HepG2 (cell line): Measurements from ENCODE around the gene PIK3R4. TPM values are rescaled to one million over a fixed set of nuclear protein-coding genes. Genes with fewer than 3 reads are reported as not detected.

Experiments used
- ATF7-NPFF ChIP-seq: sonication (generic); formaldehyde crosslinking; IDR thresholded peaks from 2 replicates; pipeline ENCODE4 v1.8.1; 2023; ENCODE audit warnings: mild to moderate bottlenecking, low read depth, missing genetic modification reagents, moderate library complexity
- CC2D1A ChIP-seq: sonication (generic); formaldehyde crosslinking; IDR thresholded peaks from 2 replicates; pipeline ENCODE4 v1.8.1; 2023; ENCODE audit warnings: mild to moderate bottlenecking, missing genetic modification reagents
- CHD2 ChIP-seq: IDR thresholded peaks from 2 replicates; pipeline ENCODE4 v1.6.1; 2011; ENCODE audit warnings: low read depth, low read length, improper control_type of control experiment
- ETV6 ChIP-seq: sonication (generic); formaldehyde crosslinking; conservative IDR thresholded peaks from 2 replicates; pipeline ENCODE4 v1.4.0; 2020; ENCODE audit warnings: missing genetic modification reagents
- HDAC6 ChIP-seq: fragments of 200-600 bp; sonication (generic); IDR thresholded peaks from 2 replicates; pipeline ENCODE4 v1.7.0; 2017; ENCODE audit warnings: mild to moderate bottlenecking, antibody characterized with exemption, low read length, low read depth
- HNF4G ChIP-seq, 2 experiments: sonication (generic) in 1 of 2; formaldehyde crosslinking in 1 of 2; IDR thresholded peaks; 2 replicates each; pipeline versions ENCODE4 v1.4.0 to v1.6.1; 2011 to 2020; ENCODE audit warnings: borderline replicate concordance in 2 of 2, low read depth in 2 of 2, mild to moderate bottlenecking in 2 of 2, low read length in 1 of 2, missing genetic modification reagents in 1 of 2, moderate library complexity in 1 of 2
- KMT2B ChIP-seq: IDR thresholded peaks from 2 replicates; pipeline ENCODE4 v1.6.1; 2016; ENCODE audit warnings: missing genetic modification reagents, missing compliant biosample characterization
- PCBP1 ChIP-seq: fragments of 200-400 bp; formaldehyde crosslinking; IDR thresholded peaks from 2 replicates; pipeline ENCODE4 v1.6.1; 2017; ENCODE audit warnings: mild to moderate bottlenecking, low read depth, low read length, borderline replicate concordance
- PPARG ChIP-seq: conservative IDR thresholded peaks from 2 replicates; pipeline ENCODE4 v1.6.1; 2016; ENCODE audit warnings: missing biosample characterization, missing genetic modification reagents
- RORA ChIP-seq: sonication (generic); formaldehyde crosslinking; IDR thresholded peaks from 2 replicates; pipeline ENCODE4 v1.5.0; 2020; ENCODE audit warnings: mild to moderate bottlenecking, missing genetic modification reagents, moderate library complexity
- SIN3B ChIP-seq: fragments of 150-350 bp; IDR thresholded peaks from 2 replicates; pipeline ENCODE4 v1.6.1; 2014; ENCODE audit warnings: low read length
- TARDBP ChIP-seq: sonication (generic); formaldehyde crosslinking; IDR thresholded peaks from 2 replicates; pipeline ENCODE4 v1.8.0; 2022; ENCODE audit warnings: mild to moderate bottlenecking, missing genetic modification reagents
- THYN1 ChIP-seq: sonication (generic); formaldehyde crosslinking; IDR thresholded peaks from 2 replicates; pipeline ENCODE4 v1.8.1; 2023; ENCODE audit warnings: low read depth, mild to moderate bottlenecking, moderate library complexity, missing genetic modification reagents, borderline replicate concordance
- ZMYM4 ChIP-seq: sonication (generic); formaldehyde crosslinking; IDR thresholded peaks from 2 replicates; pipeline ENCODE4 v1.8.1; 2023; ENCODE audit warnings: mild to moderate bottlenecking, missing genetic modification reagents
- ZNF101 ChIP-seq: sonication (generic); formaldehyde crosslinking; IDR thresholded peaks from 2 replicates; pipeline ENCODE4 v1.4.0; 2020; ENCODE audit warnings: mild to moderate bottlenecking, low read depth, missing genetic modification reagents, borderline replicate concordance
- ZNF207 ChIP-seq: fragments of 450-650 bp; IDR thresholded peaks from 2 replicates; pipeline ENCODE4 v1.6.1; 2016; ENCODE audit warnings: antibody characterized with exemption, borderline replicate concordance
- ZNF263 ChIP-seq: sonication (generic); formaldehyde crosslinking; IDR thresholded peaks from 2 replicates; pipeline ENCODE4 v1.4.0; 2020; ENCODE audit warnings: missing genetic modification reagents
- ZNF34 ChIP-seq: sonication (generic); formaldehyde crosslinking; IDR thresholded peaks from 2 replicates; pipeline ENCODE4 v1.4.0; 2020; ENCODE audit warnings: mild to moderate bottlenecking, missing genetic modification reagents, borderline replicate concordance
- ZNF619 ChIP-seq: sonication (generic); formaldehyde crosslinking; IDR thresholded peaks from 2 replicates; pipeline ENCODE4 v1.4.0; 2020; ENCODE audit warnings: mild to moderate bottlenecking, missing genetic modification reagents
- ZNF720 ChIP-seq: sonication (generic); formaldehyde crosslinking; IDR thresholded peaks from 2 replicates; pipeline ENCODE4 v1.4.0; 2020; ENCODE audit warnings: missing genetic modification reagents
- ZNF737 ChIP-seq: sonication (generic); formaldehyde crosslinking; IDR thresholded peaks from 2 replicates; pipeline ENCODE4 v1.5.0; 2020; ENCODE audit warnings: missing genetic modification reagents, mild to moderate bottlenecking, borderline replicate concordance
- ZNF878 ChIP-seq: sonication (generic); formaldehyde crosslinking; IDR thresholded peaks from 2 replicates; pipeline ENCODE4 v1.8.1; 2023; ENCODE audit warnings: mild to moderate bottlenecking, missing genetic modification reagents, moderate library complexity
- polyA plus RNA-seq, 8 experiments: library from polyadenylated mRNA; depleted of rRNA in 3 of 8; stranded (reverse) in 7 of 8; unstranded in 1 of 8; fragments of >200 nt; fragmentation: Illumina TruSeq in 4 of 8; extraction: Trizol in 4 of 8; gene quantifications; 2 replicates each; pipeline versions ENCODE4 v1.2.1 to v1.2.3, GENCODE V29; 2011 to 2016; ENCODE audit warnings: low read depth in 4 of 8, missing spikeins in 1 of 8, mixed read lengths in 1 of 8; ENCODE audit not compliant: insufficient read depth in 1 of 8
- total RNA-seq, 5 experiments: library from RNA; depleted of rRNA; stranded (reverse); fragments of >200 nt; fragmentation: Illumina TruSeq; extraction: Trizol; gene quantifications; 2 replicates each; pipeline ENCODE4 v1.2.3, GENCODE V29; 2016; ENCODE audit warnings: low read depth in 1 of 5
- TF ChIP-seq, protein P1 (sequence below): sonication (generic); formaldehyde crosslinking; conservative IDR thresholded peaks from 2 replicates; pipeline ENCODE4 v1.4.0; 2020; ENCODE audit warnings: missing genetic modification reagents
- TF ChIP-seq, protein P2 (sequence below): sonication (generic); formaldehyde crosslinking; IDR thresholded peaks from 2 replicates; pipeline ENCODE4 v1.5.1; 2020; ENCODE audit warnings: missing genetic modification reagents, mild to moderate bottlenecking, borderline replicate concordance
- TF ChIP-seq, protein P3 (sequence below): IDR thresholded peaks from 2 replicates; pipeline ENCODE4 v1.6.1; 2016; ENCODE audit warnings: missing compliant biosample characterization, missing genetic modification reagents, borderline replicate concordance
- TF ChIP-seq, protein P4 (sequence below): sonication (generic); formaldehyde crosslinking; IDR thresholded peaks from 2 replicates; pipeline ENCODE4 v1.5.0; 2020; ENCODE audit warnings: missing genetic modification reagents

PIK3R4 gene
- total and polyA plus RNA-seq, 2 of the 13 experiments (the other 11 are each of a cell fraction or from before 2014, with no cell fraction given), result 22.4 to 26.0 TPM

DNA sequence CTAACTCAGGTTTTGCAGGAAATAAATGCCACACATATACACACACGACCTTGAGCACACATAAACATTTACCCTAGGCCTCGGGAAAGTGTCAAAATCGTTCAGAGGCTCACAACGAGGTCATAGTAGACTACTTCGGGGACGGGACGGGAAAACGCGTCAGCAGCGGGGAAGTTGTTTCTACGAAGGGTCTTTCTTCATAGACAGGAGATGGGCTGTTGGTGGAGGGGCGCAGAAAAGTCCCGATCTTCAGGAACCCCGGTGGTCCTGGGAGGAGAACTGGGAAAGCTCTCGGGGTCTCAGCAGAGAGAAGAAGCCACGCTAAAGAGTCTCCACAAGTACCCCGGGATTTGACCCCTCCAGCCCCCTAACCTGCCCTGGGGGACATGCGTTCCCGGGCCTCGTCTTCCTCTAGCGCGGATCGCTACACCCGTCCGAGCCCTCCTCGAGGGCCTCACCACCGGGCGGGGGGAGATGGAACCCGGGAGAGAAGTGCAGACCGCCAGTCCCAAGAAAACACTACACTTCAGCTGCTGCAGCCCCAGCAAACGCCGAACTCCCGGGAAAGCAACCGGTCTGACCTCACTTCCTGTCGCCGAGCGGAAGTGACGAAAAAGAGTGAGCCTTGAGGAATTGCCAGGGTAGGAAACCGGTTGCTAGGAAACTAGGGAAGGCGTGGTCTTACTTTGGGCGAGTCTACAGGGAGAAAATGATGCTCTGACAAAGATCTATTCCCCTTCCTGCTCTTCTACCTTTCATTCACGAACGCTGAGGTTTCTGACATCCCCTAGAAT, at the start of gene PIK3R4 (continued):
- TF ChIP-seq PPARG (no peak), SIN3B (0 out of 2 replicates have a peak, but pooled peaks have one; percentile 21), ZNF619 (CRISPR knock-in tag) (no peak), ZNF263 (no peak), ATF7-NPFF (CRISPR knock-in tag) (no peak), HNF4G (IDR thresholded peaks at IDR 0.05; ENCODE audit: borderline replicate concordance, low read depth, low read length) (no peak), HNF4G (CRISPR knock-in tag; IDR thresholded peaks at IDR 0.05; ENCODE audit: borderline replicate concordance, low read depth) (no peak), PCBP1 (no peak), THYN1 (CRISPR knock-in tag) (no peak), ZNF101 (no peak), HDAC6 (no peak), KMT2B (CRISPR knock-in tag) (peak; percentile 96), ZNF207 (no peak), CC2D1A (CRISPR knock-in tag) (no peak), ZNF720 (CRISPR knock-in tag) (no peak), RORA (CRISPR knock-in tag) (no peak), CHD2 (no peak), ZNF737 (CRISPR knock-in tag) (no peak), ZNF34 (no peak), ETV6 (CRISPR knock-in tag) (no peak), ZMYM4 (CRISPR knock-in tag) (0 out of 2 replicates have a peak, but pooled peaks have one; percentile 57), ZNF878 (CRISPR knock-in tag) (no peak), TARDBP (CRISPR knock-in tag) (no peak)
- TF ChIP-seq, protein P1, sequence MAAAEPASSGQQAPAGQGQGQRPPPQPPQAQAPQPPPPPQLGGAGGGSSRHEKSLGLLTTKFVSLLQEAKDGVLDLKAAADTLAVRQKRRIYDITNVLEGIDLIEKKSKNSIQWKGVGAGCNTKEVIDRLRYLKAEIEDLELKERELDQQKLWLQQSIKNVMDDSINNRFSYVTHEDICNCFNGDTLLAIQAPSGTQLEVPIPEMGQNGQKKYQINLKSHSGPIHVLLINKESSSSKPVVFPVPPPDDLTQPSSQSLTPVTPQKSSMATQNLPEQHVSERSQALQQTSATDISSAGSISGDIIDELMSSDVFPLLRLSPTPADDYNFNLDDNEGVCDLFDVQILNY, result no peak
- TF ChIP-seq, protein P2, sequence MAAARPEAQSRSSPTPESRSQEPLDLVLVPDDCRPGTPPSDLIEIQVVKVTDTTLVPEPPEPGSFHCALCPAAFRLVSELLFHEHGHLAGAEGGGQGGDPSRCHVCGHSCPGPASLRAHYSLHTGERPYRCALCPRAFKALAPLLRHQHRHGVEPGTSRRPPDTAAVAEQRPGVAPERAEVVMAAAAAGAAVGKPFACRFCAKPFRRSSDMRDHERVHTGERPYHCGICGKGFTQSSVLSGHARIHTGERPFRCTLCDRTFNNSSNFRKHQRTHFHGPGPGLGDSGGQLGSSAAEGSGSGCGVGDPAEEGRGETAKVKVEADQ (CRISPR knock-in tag), result no peak
- TF ChIP-seq, protein P3, sequence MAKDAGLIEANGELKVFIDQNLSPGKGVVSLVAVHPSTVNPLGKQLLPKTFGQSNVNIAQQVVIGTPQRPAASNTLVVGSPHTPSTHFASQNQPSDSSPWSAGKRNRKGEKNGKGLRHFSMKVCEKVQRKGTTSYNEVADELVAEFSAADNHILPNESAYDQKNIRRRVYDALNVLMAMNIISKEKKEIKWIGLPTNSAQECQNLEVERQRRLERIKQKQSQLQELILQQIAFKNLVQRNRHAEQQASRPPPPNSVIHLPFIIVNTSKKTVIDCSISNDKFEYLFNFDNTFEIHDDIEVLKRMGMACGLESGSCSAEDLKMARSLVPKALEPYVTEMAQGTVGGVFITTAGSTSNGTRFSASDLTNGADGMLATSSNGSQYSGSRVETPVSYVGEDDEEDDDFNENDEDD (CRISPR knock-in tag), result peak; percentile 78; the same call in 1 of the 2 replicates
- TF ChIP-seq, protein P4, sequence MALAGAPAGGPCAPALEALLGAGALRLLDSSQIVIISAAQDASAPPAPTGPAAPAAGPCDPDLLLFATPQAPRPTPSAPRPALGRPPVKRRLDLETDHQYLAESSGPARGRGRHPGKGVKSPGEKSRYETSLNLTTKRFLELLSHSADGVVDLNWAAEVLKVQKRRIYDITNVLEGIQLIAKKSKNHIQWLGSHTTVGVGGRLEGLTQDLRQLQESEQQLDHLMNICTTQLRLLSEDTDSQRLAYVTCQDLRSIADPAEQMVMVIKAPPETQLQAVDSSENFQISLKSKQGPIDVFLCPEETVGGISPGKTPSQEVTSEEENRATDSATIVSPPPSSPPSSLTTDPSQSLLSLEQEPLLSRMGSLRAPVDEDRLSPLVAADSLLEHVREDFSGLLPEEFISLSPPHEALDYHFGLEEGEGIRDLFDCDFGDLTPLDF (CRISPR knock-in tag), result peak; percentile 62; the same call in 1 of the 2 replicates
